K562 (cell line): ENCODE results near the gene INTS2. TPM values are rescaled to one million over a fixed set of nuclear protein-coding genes. Genes with fewer than 3 reads are reported as not detected.

ENCODE experiments used
- CHD1 ChIP-seq: fragments of 200-600 bp; sonication (generic); IDR thresholded peaks from one replicate; pipeline ENCODE4 v1.6.1; 2012; ENCODE audit warnings: mild to moderate bottlenecking, moderate library complexity, low read length, inconsistent platforms
- HNRNPLL ChIP-seq: fragments of 200-400 bp; formaldehyde crosslinking; IDR thresholded peaks from 2 replicates; pipeline ENCODE4 v1.6.1; 2017; ENCODE audit warnings: low read length, low read depth, mild to moderate bottlenecking; ENCODE audit not compliant: poor library complexity, severe bottlenecking
- JUNB ChIP-seq: fragments of 450-650 bp; formaldehyde crosslinking; conservative IDR thresholded peaks from 2 replicates; pipeline ENCODE4 v1.4.0; 2020; ENCODE audit warnings: mild to moderate bottlenecking
- MEIS2 ChIP-seq: fragments of 450-650 bp; IDR thresholded peaks from 2 replicates; pipeline ENCODE4 v1.6.1; 2014; ENCODE audit warnings: mild to moderate bottlenecking; ENCODE audit not compliant: partially characterized antibody
- NFE2L1 ChIP-seq: fragments of 450-650 bp; IDR thresholded peaks from 2 replicates; pipeline ENCODE4 v1.6.1; 2016; ENCODE audit warnings: missing genetic modification characterization, low read depth, mild to moderate bottlenecking, missing compliant biosample characterization, moderate library complexity, borderline replicate concordance
- SMAD4 ChIP-seq: fragments of 250-450 bp; sonication (Bioruptor Pico); conservative IDR thresholded peaks from 2 replicates; pipeline ENCODE4 v1.8.0; 2021; ENCODE audit warnings: inconsistent platforms, mild to moderate bottlenecking, moderate library complexity
- SOX6 ChIP-seq: fragments of 450-650 bp; IDR thresholded peaks from 2 replicates; pipeline ENCODE4 v1.6.1; 2014; ENCODE audit warnings: mild to moderate bottlenecking
- TAF7 ChIP-seq: fragments of 450-650 bp; IDR thresholded peaks from 2 replicates; pipeline ENCODE4 v1.6.1; 2016; ENCODE audit warnings: missing genetic modification characterization, missing compliant biosample characterization
- ZFX ChIP-seq: sonication (generic); formaldehyde crosslinking; IDR thresholded peaks from 2 replicates; pipeline ENCODE4 v1.8.0; 2022; ENCODE audit warnings: mild to moderate bottlenecking, missing genetic modification reagents, moderate library complexity
- ZNF175 ChIP-seq: fragments of 200-800 bp; sonication (Bioruptor generic); IDR thresholded peaks from 2 replicates; pipeline ENCODE4 v1.6.1; 2016; ENCODE audit warnings: low read depth, mild to moderate bottlenecking, missing genetic modification characterization, missing compliant biosample characterization
- polyA plus RNA-seq, 8 experiments: library from polyadenylated mRNA; depleted of rRNA in 4 of 8; stranded (reverse) in 5 of 8; unstranded in 3 of 8; fragments of >200 nt; fragmentation: Nextera tagmentation in 2 of 8; fragmentation: Illumina TruSeq in 1 of 8; extraction: Ambion mirVana in 2 of 8; extraction: Trizol in 1 of 8; gene quantifications; 2 replicates each; pipeline versions ENCODE4 v1.2.1 to v1.2.3, GENCODE V29; 2011 to 2014; ENCODE audit warnings: inconsistent platforms in 1 of 8, missing spikeins in 1 of 8
- total RNA-seq, 7 experiments: library from RNA; depleted of rRNA in 6 of 7; stranded (reverse); fragments of >200 nt in 6 of 7; fragmentation: Illumina TruSeq in 2 of 7; extraction: Trizol in 2 of 7; gene quantifications; 2 replicates each; pipeline versions ENCODE4 v1.2.1 to v1.2.3, GENCODE V29; 2011 to 2021; ENCODE audit warnings: low replicate concordance in 1 of 7
- TF ChIP-seq, protein P1 (sequence below): sonication (generic); formaldehyde crosslinking; IDR thresholded peaks from 2 replicates; pipeline ENCODE4 v1.4.0; 2020; ENCODE audit warnings: mild to moderate bottlenecking, missing genetic modification reagents
- TF ChIP-seq, protein P2 (sequence below), 3 experiments: fragments of 200-800 bp in 1 of 3; sonication (Bioruptor generic) in 1 of 3; sonication (generic) in 1 of 3; formaldehyde crosslinking in 1 of 3; IDR thresholded peaks; 2 replicates each; pipeline versions ENCODE4 v1.6.1 to v1.8.0; 2016 to 2022; ENCODE audit warnings: mild to moderate bottlenecking in 2 of 3, missing compliant biosample characterization in 2 of 3, missing genetic modification characterization in 2 of 3, missing genetic modification reagents in 1 of 3
- TF ChIP-seq, protein P3 (sequence below): sonication (generic); formaldehyde crosslinking; IDR thresholded peaks from 2 replicates; pipeline ENCODE4 v1.8.0; 2022; ENCODE audit warnings: mild to moderate bottlenecking, missing genetic modification reagents
- TF ChIP-seq, protein P4 (sequence below): sonication (generic); formaldehyde crosslinking; IDR thresholded peaks from 2 replicates; pipeline ENCODE4 v1.8.0; 2022; ENCODE audit warnings: missing genetic modification reagents, mild to moderate bottlenecking, borderline replicate concordance
- TF ChIP-seq, protein P5 (sequence below): sonication (generic); formaldehyde crosslinking; IDR thresholded peaks from 2 replicates; pipeline ENCODE4 v1.8.1; 2023; ENCODE audit warnings: mild to moderate bottlenecking, missing genetic modification reagents, moderate library complexity

INTS2 gene
- total and polyA plus RNA-seq, 9 of the 15 experiments (the other 6 are each of a cell fraction or from before 2014, with no cell fraction given): 4.8 to 24.7 (median 12.8) TPM

DNA sequence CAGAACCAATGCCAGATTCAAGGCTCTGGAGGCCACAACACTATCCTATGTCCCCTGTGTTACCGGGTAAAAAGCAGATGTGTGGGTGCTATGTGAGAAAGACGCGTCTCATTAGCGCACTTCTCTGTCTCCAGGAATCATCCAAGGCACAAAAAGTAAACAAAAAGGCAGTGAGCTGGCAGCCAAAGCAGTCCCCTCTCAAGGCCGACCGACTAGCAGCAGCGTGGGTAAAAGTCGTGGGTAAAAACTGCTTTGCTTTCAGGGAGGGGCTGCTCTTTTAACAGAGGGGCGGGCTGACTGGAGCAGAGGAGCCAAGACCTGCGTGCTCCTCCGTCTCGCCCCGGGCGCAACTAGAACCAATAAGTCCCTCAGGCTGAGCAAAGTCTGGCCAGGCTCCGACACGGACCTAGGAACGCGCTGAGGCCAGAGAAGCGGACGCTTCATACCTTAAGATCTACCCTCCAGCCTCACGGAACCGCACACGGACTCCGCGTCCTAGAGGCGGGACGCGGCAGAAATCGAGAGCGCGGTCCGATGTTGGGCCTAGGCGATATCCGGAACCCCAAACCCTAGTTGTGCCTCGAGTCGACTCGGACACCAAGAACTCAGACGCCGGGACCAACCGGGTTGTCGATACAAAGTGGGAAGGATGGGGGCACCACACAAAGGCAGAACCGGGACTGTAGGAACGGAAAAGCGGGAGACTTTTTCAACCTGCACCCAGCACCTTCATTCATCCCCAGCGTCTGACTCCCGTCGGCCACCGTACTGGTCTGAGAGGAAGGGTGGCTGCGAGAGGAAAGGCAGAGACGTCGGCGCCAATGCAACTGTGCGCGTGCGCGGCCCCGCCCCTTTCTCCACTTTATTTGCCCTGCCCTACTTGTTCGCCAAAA is at the start of gene INTS2 (continued):
- TF ChIP-seq, protein P1, sequence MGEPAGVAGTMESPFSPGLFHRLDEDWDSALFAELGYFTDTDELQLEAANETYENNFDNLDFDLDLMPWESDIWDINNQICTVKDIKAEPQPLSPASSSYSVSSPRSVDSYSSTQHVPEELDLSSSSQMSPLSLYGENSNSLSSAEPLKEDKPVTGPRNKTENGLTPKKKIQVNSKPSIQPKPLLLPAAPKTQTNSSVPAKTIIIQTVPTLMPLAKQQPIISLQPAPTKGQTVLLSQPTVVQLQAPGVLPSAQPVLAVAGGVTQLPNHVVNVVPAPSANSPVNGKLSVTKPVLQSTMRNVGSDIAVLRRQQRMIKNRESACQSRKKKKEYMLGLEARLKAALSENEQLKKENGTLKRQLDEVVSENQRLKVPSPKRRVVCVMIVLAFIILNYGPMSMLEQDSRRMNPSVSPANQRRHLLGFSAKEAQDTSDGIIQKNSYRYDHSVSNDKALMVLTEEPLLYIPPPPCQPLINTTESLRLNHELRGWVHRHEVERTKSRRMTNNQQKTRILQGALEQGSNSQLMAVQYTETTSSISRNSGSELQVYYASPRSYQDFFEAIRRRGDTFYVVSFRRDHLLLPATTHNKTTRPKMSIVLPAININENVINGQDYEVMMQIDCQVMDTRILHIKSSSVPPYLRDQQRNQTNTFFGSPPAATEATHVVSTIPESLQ: peak; percentile 90; the same call in 1 of the 2 replicates
- TF ChIP-seq, protein P2, sequence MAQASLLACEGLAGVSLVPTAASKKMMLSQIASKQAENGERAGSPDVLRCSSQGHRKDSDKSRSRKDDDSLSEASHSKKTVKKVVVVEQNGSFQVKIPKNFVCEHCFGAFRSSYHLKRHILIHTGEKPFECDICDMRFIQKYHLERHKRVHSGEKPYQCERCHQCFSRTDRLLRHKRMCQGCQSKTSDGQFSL (CRISPR knock-in tag; IDR thresholded peaks at IDR 0.05): peak; percentile 47; the same call in 1 of the 2 replicates
- TF ChIP-seq, protein P2 (tag; IDR thresholded peaks at IDR 0.05): no peak
- TF ChIP-seq, protein P3, sequence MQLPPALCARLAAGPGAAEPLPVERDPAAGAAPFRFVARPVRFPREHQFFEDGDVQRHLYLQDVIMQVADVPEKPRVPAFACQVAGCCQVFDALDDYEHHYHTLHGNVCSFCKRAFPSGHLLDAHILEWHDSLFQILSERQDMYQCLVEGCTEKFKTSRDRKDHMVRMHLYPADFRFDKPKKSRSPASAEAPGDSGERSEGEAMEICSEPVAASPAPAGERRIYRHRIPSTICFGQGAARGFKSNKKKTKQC (CRISPR knock-in tag): peak; percentile 94
- TF ChIP-seq, protein P4, sequence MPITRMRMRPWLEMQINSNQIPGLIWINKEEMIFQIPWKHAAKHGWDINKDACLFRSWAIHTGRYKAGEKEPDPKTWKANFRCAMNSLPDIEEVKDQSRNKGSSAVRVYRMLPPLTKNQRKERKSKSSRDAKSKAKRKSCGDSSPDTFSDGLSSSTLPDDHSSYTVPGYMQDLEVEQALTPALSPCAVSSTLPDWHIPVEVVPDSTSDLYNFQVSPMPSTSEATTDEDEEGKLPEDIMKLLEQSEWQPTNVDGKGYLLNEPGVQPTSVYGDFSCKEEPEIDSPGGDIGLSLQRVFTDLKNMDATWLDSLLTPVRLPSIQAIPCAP (CRISPR knock-in tag): peak; percentile 82; the same call in 1 of the 2 replicates
- TF ChIP-seq HNRNPLL (peak; percentile 31), CHD1 (peak; percentile 99), JUNB (CRISPR knock-in tag) (no peak), ZFX (CRISPR knock-in tag) (peak; percentile 100), ZNF175 (CRISPR knock-in tag) (peak; percentile 76; the same call in 1 of the 2 replicates), NFE2L1 (tag) (no peak), SOX6 (peak; percentile 50; the same call in 1 of the 2 replicates), TAF7 (peak; percentile 79), MEIS2 (peak; percentile 81), SMAD4 (CRISPR knock-in tag) (peak; percentile 71; the same call in 1 of the 2 replicates)
- TF ChIP-seq, protein P5, sequence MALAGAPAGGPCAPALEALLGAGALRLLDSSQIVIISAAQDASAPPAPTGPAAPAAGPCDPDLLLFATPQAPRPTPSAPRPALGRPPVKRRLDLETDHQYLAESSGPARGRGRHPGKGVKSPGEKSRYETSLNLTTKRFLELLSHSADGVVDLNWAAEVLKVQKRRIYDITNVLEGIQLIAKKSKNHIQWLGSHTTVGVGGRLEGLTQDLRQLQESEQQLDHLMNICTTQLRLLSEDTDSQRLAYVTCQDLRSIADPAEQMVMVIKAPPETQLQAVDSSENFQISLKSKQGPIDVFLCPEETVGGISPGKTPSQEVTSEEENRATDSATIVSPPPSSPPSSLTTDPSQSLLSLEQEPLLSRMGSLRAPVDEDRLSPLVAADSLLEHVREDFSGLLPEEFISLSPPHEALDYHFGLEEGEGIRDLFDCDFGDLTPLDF (CRISPR knock-in tag): peak; percentile 72; the same call in 1 of the 2 replicates
